IMR-90 (cell line): Measurements from ENCODE around the gene RERE.

Experiments
- BHLHE40 ChIP-seq: fragments of 150-350 bp; IDR thresholded peaks from 2 replicates; pipeline ENCODE4 v1.6.1; 2016; ENCODE audit warnings: mild to moderate bottlenecking, low read depth, low read length
- CEBPB ChIP-seq: IDR thresholded peaks from 2 replicates; pipeline ENCODE4 v1.6.1; 2012; ENCODE audit warnings: low read depth, low read length, improper control_type of control experiment
- MAZ ChIP-seq: IDR thresholded peaks from 2 replicates; pipeline ENCODE4 v1.6.1; 2012; ENCODE audit warnings: low read depth, mild to moderate bottlenecking, low read length, improper control_type of control experiment, moderate library complexity, borderline replicate concordance
- MXI1 ChIP-seq: IDR thresholded peaks from 2 replicates; pipeline ENCODE4 v1.6.1; 2012; ENCODE audit warnings: low read depth, mild to moderate bottlenecking, low read length, moderate library complexity, borderline replicate concordance
- POLR2A ChIP-seq: IDR thresholded peaks from 2 replicates; pipeline ENCODE4 v1.6.1; 2012; ENCODE audit warnings: mild to moderate bottlenecking, low read depth, low read length
- RCOR1 ChIP-seq: IDR thresholded peaks from 2 replicates; pipeline ENCODE4 v1.6.1; 2012; ENCODE audit warnings: mild to moderate bottlenecking, low read length, improper control_type of control experiment; ENCODE audit not compliant: insufficient replicate concordance
- RFX5 ChIP-seq: IDR thresholded peaks from 2 replicates; pipeline ENCODE4 v1.8.0; 2012; ENCODE audit warnings: low read depth, mild to moderate bottlenecking, low read length, moderate library complexity
- SMC3 ChIP-seq: fragments of 150-350 bp; IDR thresholded peaks from 2 replicates; pipeline ENCODE4 v1.6.1; 2016; ENCODE audit warnings: low read depth, mild to moderate bottlenecking, antibody characterized with exemption, low read length, moderate library complexity
- TF ChIP-seq, protein P1 (sequence below): conservative IDR thresholded peaks from 2 replicates; pipeline ENCODE4 v1.5.1; 2012; ENCODE audit warnings: mild to moderate bottlenecking, low read depth, low read length, improper control_type of control experiment
- TF ChIP-seq, protein P2 (sequence below): fragments of 150-350 bp; IDR thresholded peaks from 2 replicates; pipeline ENCODE4 v1.6.1; 2017; ENCODE audit warnings: mild to moderate bottlenecking, antibody characterized with exemption, low read length, low read depth
- TF ChIP-seq, protein P3 (sequence below): fragments of 150-350 bp; IDR thresholded peaks from 2 replicates; pipeline ENCODE4 v1.6.1; 2016; ENCODE audit warnings: low read depth, mild to moderate bottlenecking, low read length, moderate library complexity, borderline replicate concordance

DNA sequence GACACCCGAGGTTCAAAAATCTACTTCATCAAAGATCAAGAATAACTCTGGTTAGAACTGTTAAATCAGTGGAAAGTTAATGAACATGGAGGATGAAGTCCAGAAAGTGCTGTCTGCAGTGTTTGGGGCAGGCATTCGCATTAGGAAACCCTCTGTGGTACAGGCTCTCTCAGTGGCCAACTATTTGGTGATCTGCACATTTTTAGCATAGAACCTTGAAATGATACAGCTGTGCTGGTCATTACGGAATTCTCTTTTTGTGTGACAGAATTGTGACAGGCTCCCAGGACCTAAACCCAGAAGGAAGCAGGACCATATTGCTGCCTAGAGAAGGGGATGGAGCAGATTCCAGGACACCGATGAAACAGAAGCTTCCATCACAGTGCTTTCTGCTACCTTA lies 410.5 kb downstream of the RERE start:
- TF ChIP-seq, protein P1, sequence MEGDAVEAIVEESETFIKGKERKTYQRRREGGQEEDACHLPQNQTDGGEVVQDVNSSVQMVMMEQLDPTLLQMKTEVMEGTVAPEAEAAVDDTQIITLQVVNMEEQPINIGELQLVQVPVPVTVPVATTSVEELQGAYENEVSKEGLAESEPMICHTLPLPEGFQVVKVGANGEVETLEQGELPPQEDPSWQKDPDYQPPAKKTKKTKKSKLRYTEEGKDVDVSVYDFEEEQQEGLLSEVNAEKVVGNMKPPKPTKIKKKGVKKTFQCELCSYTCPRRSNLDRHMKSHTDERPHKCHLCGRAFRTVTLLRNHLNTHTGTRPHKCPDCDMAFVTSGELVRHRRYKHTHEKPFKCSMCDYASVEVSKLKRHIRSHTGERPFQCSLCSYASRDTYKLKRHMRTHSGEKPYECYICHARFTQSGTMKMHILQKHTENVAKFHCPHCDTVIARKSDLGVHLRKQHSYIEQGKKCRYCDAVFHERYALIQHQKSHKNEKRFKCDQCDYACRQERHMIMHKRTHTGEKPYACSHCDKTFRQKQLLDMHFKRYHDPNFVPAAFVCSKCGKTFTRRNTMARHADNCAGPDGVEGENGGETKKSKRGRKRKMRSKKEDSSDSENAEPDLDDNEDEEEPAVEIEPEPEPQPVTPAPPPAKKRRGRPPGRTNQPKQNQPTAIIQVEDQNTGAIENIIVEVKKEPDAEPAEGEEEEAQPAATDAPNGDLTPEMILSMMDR = no peak
- no peak for TF ChIP-seq POLR2A
- no peak for TF ChIP-seq SMC3
- no peak for TF ChIP-seq CEBPB
- TF ChIP-seq MXI1 = no peak
- no peak for TF ChIP-seq MAZ
- TF ChIP-seq RCOR1 = no peak
- TF ChIP-seq, protein P2, sequence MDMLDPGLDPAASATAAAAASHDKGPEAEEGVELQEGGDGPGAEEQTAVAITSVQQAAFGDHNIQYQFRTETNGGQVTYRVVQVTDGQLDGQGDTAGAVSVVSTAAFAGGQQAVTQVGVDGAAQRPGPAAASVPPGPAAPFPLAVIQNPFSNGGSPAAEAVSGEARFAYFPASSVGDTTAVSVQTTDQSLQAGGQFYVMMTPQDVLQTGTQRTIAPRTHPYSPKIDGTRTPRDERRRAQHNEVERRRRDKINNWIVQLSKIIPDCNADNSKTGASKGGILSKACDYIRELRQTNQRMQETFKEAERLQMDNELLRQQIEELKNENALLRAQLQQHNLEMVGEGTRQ = no peak
- no peak for TF ChIP-seq RFX5
- no peak for TF ChIP-seq BHLHE40
- TF ChIP-seq, protein P3, sequence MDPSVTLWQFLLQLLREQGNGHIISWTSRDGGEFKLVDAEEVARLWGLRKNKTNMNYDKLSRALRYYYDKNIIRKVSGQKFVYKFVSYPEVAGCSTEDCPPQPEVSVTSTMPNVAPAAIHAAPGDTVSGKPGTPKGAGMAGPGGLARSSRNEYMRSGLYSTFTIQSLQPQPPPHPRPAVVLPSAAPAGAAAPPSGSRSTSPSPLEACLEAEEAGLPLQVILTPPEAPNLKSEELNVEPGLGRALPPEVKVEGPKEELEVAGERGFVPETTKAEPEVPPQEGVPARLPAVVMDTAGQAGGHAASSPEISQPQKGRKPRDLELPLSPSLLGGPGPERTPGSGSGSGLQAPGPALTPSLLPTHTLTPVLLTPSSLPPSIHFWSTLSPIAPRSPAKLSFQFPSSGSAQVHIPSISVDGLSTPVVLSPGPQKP = no peak
